GM23248 (cell line): ENCODE measurements around the gene NRSN1. TPM values are rescaled to one million over a fixed set of nuclear protein-coding genes. Genes with fewer than 3 reads are reported as not detected.

ENCODE experiments used
- DNase-seq: peaks from one replicate; pipeline ENCODE4 v3.0.0-alpha.2; 2015
- H2AFZ ChIP-seq: fragments of 200-600 bp; sonication (generic); 2 replicates; pipeline ENCODE4 v1.6.1; 2016; ENCODE audit warnings: antibody characterized with exemption
- H3F3A ChIP-seq: fragments of 200-600 bp; sonication (generic); 2 replicates; pipeline ENCODE4 v1.6.1; 2016; ENCODE audit warnings: mild to moderate bottlenecking, antibody characterized with exemption, mixed run types; ENCODE audit not compliant: insufficient read depth
- H3K27ac ChIP-seq: fragments of 200-600 bp; sonication (generic); 2 replicates; pipeline ENCODE4 v1.5.1; 2016; ENCODE audit warnings: mild to moderate bottlenecking
- H3K27me3 ChIP-seq: fragments of 200-600 bp; sonication (generic); replicated peaks from 2 replicates; pipeline ENCODE4 v1.6.1; 2016; ENCODE audit warnings: mild to moderate bottlenecking; ENCODE audit not compliant: insufficient read depth
- H3K36me3 ChIP-seq: fragments of 200-600 bp; sonication (generic); 2 replicates; pipeline ENCODE4 v1.6.1; 2016; ENCODE audit warnings: low read depth, mild to moderate bottlenecking
- H3K4me1 ChIP-seq: fragments of 200-600 bp; sonication (generic); 2 replicates; pipeline ENCODE4 v1.6.1; 2016; ENCODE audit warnings: mild to moderate bottlenecking; ENCODE audit not compliant: insufficient read depth
- H3K4me2 ChIP-seq: fragments of 200-600 bp; sonication (generic); one replicate; pipeline ENCODE4 v1.6.1; 2016; ENCODE audit warnings: mild to moderate bottlenecking; ENCODE audit not compliant: unreplicated experiment
- H3K4me3 ChIP-seq: fragments of 200-600 bp; sonication (generic); 2 replicates; pipeline ENCODE4 v1.5.1; 2016; ENCODE audit warnings: mild to moderate bottlenecking
- H3K79me2 ChIP-seq: fragments of 200-600 bp; sonication (generic); 2 replicates; pipeline ENCODE4 v1.6.1; 2016; ENCODE audit warnings: mild to moderate bottlenecking; ENCODE audit not compliant: insufficient read depth
- H3K9ac ChIP-seq: fragments of 200-600 bp; sonication (generic); 2 replicates; pipeline ENCODE4 v1.6.1; 2016; ENCODE audit warnings: mild to moderate bottlenecking
- H3K9me2 ChIP-seq: fragments of 200-600 bp; sonication (generic); 2 replicates; pipeline ENCODE4 v1.6.1; 2016; ENCODE audit warnings: mixed run types, mild to moderate bottlenecking, moderate library complexity; ENCODE audit not compliant: insufficient read depth
- H3K9me3 ChIP-seq: fragments of 200-600 bp; sonication (generic); one replicate; pipeline ENCODE4 v1.6.1; 2017; ENCODE audit warnings: low read depth
- H4K20me1 ChIP-seq: fragments of 200-600 bp; sonication (generic); 2 replicates; pipeline ENCODE4 v1.6.0; 2016; ENCODE audit not compliant: insufficient read depth
- EZH2 ChIP-seq: fragments of 200-600 bp; sonication (generic); IDR thresholded peaks from 2 replicates; pipeline ENCODE4 v1.6.1; 2018; ENCODE audit warnings: antibody characterized with exemption, mild to moderate bottlenecking; ENCODE audit not compliant: insufficient read depth, poor library complexity, severe bottlenecking
- EZH2phosphoT487 ChIP-seq: fragments of 200-600 bp; sonication (generic); IDR thresholded peaks from 2 replicates; pipeline ENCODE4 v1.6.1; 2018; ENCODE audit warnings: antibody characterized with exemption, moderate library complexity, mild to moderate bottlenecking, low read depth; ENCODE audit not compliant: insufficient read depth
- WGBS, 2 experiments: methylation state at CpG; one replicate each; pipeline ENCODE4 v1.1.6; 2015 to 2017; ENCODE audit warnings: low lambda C conversion rate in 2 of 2, low coverage in 1 of 2; ENCODE audit errors: missing lambda C conversion rate in 2 of 2; 5-methylcytosine and 5-hydroxymethylcytosine counted together
- in situ Hi-C: fragments of 300-500 bp; cut with MboI; formaldehyde crosslinking; loops from 2 replicates; pipeline ENCODE4 v1.15.0; 2020
- polyA plus RNA-seq: library from polyadenylated mRNA; unstranded; fragments of >200 nt; fragmentation: Nextera tagmentation; extraction: Ambion mirVana; gene quantifications from 2 replicates; pipeline ENCODE4 v1.2.1, GENCODE V29; 2016
- total RNA-seq: library from RNA; depleted of rRNA; stranded (reverse); fragments of >200 nt; shearing (Covaris generic); gene quantifications from 2 replicates; pipeline ENCODE4 v1.2.3, GENCODE V29; 2014

NRSN1 gene
- total and polyA plus RNA-seq, 2 experiments from 2014 or later: not detected

DNA sequence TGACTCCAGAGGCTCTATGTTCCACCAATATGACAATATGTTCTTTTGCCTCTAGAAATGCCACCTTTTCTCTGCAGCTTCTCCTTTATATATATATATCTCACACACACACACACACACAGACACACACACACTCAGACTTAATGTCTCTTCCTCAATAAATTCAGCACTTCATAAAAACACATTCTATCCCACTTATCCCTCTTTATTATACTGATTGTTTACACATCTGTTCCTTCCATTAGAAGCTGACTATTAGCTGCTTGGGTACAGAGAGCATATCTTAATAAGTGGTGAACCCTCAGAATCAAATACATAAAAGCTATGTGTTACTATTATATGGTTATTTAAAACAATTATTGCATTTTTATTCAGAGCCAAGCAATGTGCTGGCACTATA lies 23.3 kb downstream of the NRSN1 start:
- Histone ChIP-seq H4K20me1 (no peaks in the 10 kb centered on the region), H3K27ac (no peak overlapping the region), H3K36me3 (no peaks in the 10 kb centered on the region), H3K9ac (no peak overlapping the region), H3K9me3 (no peaks in the 10 kb centered on the region), H3K4me1 (no peaks in the 10 kb centered on the region), H3K4me2 (no peak overlapping the region), H3K27me3 (no peaks in the 10 kb centered on the region), H3F3A (no peaks in the 10 kb centered on the region), H3K4me3 (no peak overlapping the region), H2AFZ (no peak overlapping the region), H3K79me2 (no peaks in the 10 kb centered on the region), H3K9me2 (no peaks in the 10 kb centered on the region)
- no peak for DNase-seq
- TF ChIP-seq EZH2: no peak
- no peak for TF ChIP-seq EZH2phosphoT487
- in situ Hi-C loops: no loop called here

- 10 to 15% methylated on average over 3 of the region's 3 CpGs for WGBS, 2 experiments
- no peak overlapping the region for H3K9ac ChIP-seq
- no peak overlapping the region for H3K4me3 ChIP-seq
- H4K20me1 ChIP-seq: no peaks in the 10 kb centered on the region
- H3K36me3 ChIP-seq: no peaks in the 10 kb centered on the region
- no peaks in the 10 kb centered on the region for H3K9me3 ChIP-seq
- TF ChIP-seq EZH2 (no peak), EZH2phosphoT487 (no peak)
- no peaks in the 10 kb centered on the region for H3F3A ChIP-seq
- no peaks in the 10 kb centered on the region for H3K9me2 ChIP-seq
- no peak overlapping the region for H3K4me2 ChIP-seq
- no peak overlapping the region for H2AFZ ChIP-seq
- H3K79me2 ChIP-seq: no peaks in the 10 kb centered on the region
- no peak for DNase-seq
- H3K4me1 ChIP-seq: no peaks in the 10 kb centered on the region
- in situ Hi-C loops: no loop called here
- no peak overlapping the region for H3K27ac ChIP-seq
- H3K27me3 ChIP-seq: no peaks in the 10 kb centered on the region
Measured at GRCh38 chr6:24149836-24150235, 23.8 kb downstream of the NRSN1 start.

GRCh38 chr6:24152014-24152413 lies 26.0 kb downstream of the NRSN1 start:
- no peaks in the 10 kb centered on the region for H4K20me1 ChIP-seq
- H3K4me3 ChIP-seq: no peak overlapping the region
- no peaks in the 10 kb centered on the region for H3K4me1 ChIP-seq
- in situ Hi-C loops: no loop called here
- 32 to 40% methylated on average over 1 of the region's 1 CpG for WGBS, 2 experiments
- H3K27me3 ChIP-seq: no peaks in the 10 kb centered on the region
- H3K36me3 ChIP-seq: no peaks in the 10 kb centered on the region
- H3K9ac ChIP-seq: no peak overlapping the region
- DNase-seq: no peak
- TF ChIP-seq EZH2phosphoT487 (no peak), EZH2 (no peak)
- no peak overlapping the region for H2AFZ ChIP-seq
- H3F3A ChIP-seq: no peaks in the 10 kb centered on the region
- no peak overlapping the region for H3K4me2 ChIP-seq
- H3K79me2 ChIP-seq: no peaks in the 10 kb centered on the region
- no peaks in the 10 kb centered on the region for H3K9me3 ChIP-seq
- no peak overlapping the region for H3K27ac ChIP-seq
- H3K9me2 ChIP-seq: no peaks in the 10 kb centered on the region

- no peak overlapping the region for H3K4me3 ChIP-seq
- no peaks in the 10 kb centered on the region for H3K9me2 ChIP-seq
- no peaks in the 10 kb centered on the region for H3K36me3 ChIP-seq
- no peaks in the 10 kb centered on the region for H4K20me1 ChIP-seq
- no peaks in the 10 kb centered on the region for H3K27me3 ChIP-seq
- no peak overlapping the region for H3K4me2 ChIP-seq
- H3K9ac ChIP-seq: no peak overlapping the region
- TF ChIP-seq EZH2phosphoT487 (no peak), EZH2 (no peak)
- no peaks in the 10 kb centered on the region for H3K9me3 ChIP-seq
- H3K79me2 ChIP-seq: no peaks in the 10 kb centered on the region
- no peaks in the 10 kb centered on the region for H3F3A ChIP-seq
- no peaks in the 10 kb centered on the region for H3K4me1 ChIP-seq
- no peak overlapping the region for H3K27ac ChIP-seq
- H2AFZ ChIP-seq: no peak overlapping the region
- peak; percentile 60 for DNase-seq
- in situ Hi-C loops: no loop called here
Measured at GRCh38 chr6:24154121-24154520, 28.1 kb downstream of the NRSN1 start.

DNA sequence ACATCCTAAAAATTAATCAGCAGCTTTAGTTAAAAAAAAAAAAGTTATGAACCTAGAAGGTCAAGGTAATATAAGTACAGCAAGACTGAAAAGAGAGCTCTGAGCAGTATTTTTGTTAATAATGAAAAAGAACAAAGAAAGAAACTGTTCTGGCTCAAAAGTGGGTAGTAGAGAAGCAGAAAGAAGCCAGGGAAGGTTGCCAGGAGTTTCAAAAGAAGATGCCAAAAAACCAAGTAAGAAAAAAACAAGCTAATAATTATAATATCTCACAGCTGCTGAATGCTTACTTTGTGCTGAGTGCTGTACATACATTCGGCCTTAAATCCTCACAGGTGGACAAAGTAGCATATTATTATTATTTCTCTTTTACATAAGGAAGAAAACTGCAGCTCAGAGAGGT lies 31.9 kb downstream of the NRSN1 start:
- WGBS, 2 experiments: 0% methylated on average over 1 of the region's 1 CpG
- TF ChIP-seq EZH2phosphoT487: no peak

More for the DNA sequence above, 31.9 kb downstream of the NRSN1 start:
- no peak overlapping the region for H3K4me2 ChIP-seq
- H3K27me3 ChIP-seq: no peaks in the 10 kb centered on the region
- H3K27ac ChIP-seq: no peak overlapping the region
- H3K9ac ChIP-seq: no peak overlapping the region
- no peak for DNase-seq
- H3K9me3 ChIP-seq: no peaks in the 10 kb centered on the region
- H2AFZ ChIP-seq: no peak overlapping the region
- H3K36me3 ChIP-seq: no peaks in the 10 kb centered on the region
- in situ Hi-C loops: no loop called here
- no peaks in the 10 kb centered on the region for H3K9me2 ChIP-seq
- H3K79me2 ChIP-seq: no peaks in the 10 kb centered on the region
- no peaks in the 10 kb centered on the region for H4K20me1 ChIP-seq
- no peak overlapping the region for H3K4me3 ChIP-seq
- no peaks in the 10 kb centered on the region for H3F3A ChIP-seq
- no peaks in the 10 kb centered on the region for H3K4me1 ChIP-seq
